ENCODE measurements around the gene NME1. TPM values are rescaled to one million over a fixed set of nuclear protein-coding genes. Genes with fewer than 3 reads are reported as not detected.
A peak's percentile ranks its signal among the peaks of the same experiment; 100 is the strongest.

The NME1 gene
- total and polyA plus RNA-seq, 9 of the 15 experiments (the other 6 are each of a cell fraction or from before 2014, with no cell fraction given) = 449 to 1,588 (median 604) TPM

DNA sequence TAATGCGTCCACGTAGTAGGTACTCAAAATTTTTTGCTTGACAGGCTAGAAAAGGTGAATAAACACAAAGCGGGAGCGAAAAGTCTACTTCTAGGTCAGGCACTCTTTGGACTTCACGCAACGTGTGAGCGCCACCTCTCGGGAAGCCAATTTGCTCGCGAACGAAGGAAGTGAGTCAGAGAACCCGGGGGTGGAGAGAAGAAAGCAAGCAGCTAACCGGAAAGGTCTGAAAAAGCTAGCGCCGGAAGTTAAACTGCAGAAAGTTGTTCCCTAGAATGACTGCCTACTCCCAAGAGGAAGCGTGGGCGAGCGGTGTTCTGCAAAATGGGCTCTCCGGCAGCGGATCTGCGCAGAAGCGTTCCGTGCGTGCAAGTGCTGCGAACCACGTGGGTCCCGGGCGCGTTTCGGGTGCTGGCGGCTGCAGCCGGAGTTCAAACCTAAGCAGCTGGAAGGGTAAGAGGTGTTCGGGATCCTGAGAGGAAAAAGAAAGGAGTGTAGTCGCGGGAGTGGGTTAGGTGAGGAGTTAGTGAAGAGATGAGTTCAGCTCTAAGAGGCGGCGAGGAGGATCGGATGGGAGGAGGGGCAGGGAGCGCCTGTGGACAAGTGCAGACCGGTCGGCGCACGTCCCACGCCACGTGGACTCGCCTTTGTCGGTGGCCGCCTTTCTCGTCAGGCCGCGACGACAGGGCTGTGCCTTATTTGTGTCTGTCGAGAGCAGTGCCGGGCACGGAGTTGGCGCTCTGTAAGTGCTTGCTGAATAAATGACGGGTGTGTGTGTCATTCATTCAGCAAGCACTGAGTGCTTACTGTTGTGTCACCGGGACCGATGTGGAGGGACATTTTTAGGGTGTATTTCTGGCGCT, at the start of gene NME1 (continued):
- no peak for TF ChIP-seq RBM25 (IDR thresholded peaks at IDR 0.05; ENCODE audit: low read depth, low read length, severe bottlenecking)
- peak; percentile 96 for TF ChIP-seq POLR2A (conservative IDR thresholded peaks at IDR 0.05)
- peak; percentile 32; the same call in 1 of the 2 replicates for TF ChIP-seq HDAC8 (tag; IDR thresholded peaks at IDR 0.05)
- no peak for TF ChIP-seq RBM39 (optimal IDR thresholded peaks at IDR 0.05; ENCODE audit: low read depth, low read length)
- peak; percentile 100 for TF ChIP-seq GABPA (tag; conservative IDR thresholded peaks at IDR 0.05; ENCODE audit: low read depth)
- TF ChIP-seq, protein P1, sequence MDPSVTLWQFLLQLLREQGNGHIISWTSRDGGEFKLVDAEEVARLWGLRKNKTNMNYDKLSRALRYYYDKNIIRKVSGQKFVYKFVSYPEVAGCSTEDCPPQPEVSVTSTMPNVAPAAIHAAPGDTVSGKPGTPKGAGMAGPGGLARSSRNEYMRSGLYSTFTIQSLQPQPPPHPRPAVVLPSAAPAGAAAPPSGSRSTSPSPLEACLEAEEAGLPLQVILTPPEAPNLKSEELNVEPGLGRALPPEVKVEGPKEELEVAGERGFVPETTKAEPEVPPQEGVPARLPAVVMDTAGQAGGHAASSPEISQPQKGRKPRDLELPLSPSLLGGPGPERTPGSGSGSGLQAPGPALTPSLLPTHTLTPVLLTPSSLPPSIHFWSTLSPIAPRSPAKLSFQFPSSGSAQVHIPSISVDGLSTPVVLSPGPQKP (CRISPR knock-in tag; IDR thresholded peaks at IDR 0.05) = no peak
- TF ChIP-seq KDM5B (IDR thresholded peaks at IDR 0.05; ENCODE audit: insufficient replicate concordance, low read depth, low read length) = peak; percentile 66
- no peak for TF ChIP-seq SMARCC2 (IDR thresholded peaks at IDR 0.05; ENCODE audit: low read depth)
- no peak for TF ChIP-seq ZNF444 (CRISPR knock-in tag; IDR thresholded peaks at IDR 0.05)
- TF ChIP-seq, protein P2, sequence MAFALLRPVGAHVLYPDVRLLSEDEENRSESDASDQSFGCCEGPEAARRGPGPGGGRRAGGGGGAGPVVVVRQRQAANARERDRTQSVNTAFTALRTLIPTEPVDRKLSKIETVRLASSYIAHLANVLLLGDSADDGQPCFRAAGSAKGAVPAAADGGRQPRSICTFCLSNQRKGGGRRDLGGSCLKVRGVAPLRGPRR (CRISPR knock-in tag; IDR thresholded peaks at IDR 0.05) = no peak
- no peak for TF ChIP-seq DACH1 (IDR thresholded peaks at IDR 0.05; ENCODE audit: partially characterized antibody)
- no peak for TF ChIP-seq PRPF4 (IDR thresholded peaks at IDR 0.05; ENCODE audit: insufficient read depth, low read depth, low read length, poor library complexity, severe bottlenecking)
- no peak for TF ChIP-seq ZBTB8A (IDR thresholded peaks at IDR 0.05; ENCODE audit: partially characterized antibody)
- TF ChIP-seq C11orf30 (IDR thresholded peaks at IDR 0.05; ENCODE audit: low read depth) = peak; percentile 97
- TF ChIP-seq TEAD1 (CRISPR knock-in tag; IDR thresholded peaks at IDR 0.05) = peak in 1 of 2 experiments; percentile 83; a peak in 2 of 4 replicates
- no peak for TF ChIP-seq FUS (optimal IDR thresholded peaks at IDR 0.05; ENCODE audit: low read depth, low read length)
- no peak for TF ChIP-seq ZNF780A (CRISPR knock-in tag; IDR thresholded peaks at IDR 0.05)
- no peak for TF ChIP-seq EWSR1 (IDR thresholded peaks at IDR 0.05; ENCODE audit: borderline replicate concordance, low read depth, partially characterized antibody)
- no peak for TF ChIP-seq ZNF217 (CRISPR knock-in tag; IDR thresholded peaks at IDR 0.05)
- TF ChIP-seq, protein P3, sequence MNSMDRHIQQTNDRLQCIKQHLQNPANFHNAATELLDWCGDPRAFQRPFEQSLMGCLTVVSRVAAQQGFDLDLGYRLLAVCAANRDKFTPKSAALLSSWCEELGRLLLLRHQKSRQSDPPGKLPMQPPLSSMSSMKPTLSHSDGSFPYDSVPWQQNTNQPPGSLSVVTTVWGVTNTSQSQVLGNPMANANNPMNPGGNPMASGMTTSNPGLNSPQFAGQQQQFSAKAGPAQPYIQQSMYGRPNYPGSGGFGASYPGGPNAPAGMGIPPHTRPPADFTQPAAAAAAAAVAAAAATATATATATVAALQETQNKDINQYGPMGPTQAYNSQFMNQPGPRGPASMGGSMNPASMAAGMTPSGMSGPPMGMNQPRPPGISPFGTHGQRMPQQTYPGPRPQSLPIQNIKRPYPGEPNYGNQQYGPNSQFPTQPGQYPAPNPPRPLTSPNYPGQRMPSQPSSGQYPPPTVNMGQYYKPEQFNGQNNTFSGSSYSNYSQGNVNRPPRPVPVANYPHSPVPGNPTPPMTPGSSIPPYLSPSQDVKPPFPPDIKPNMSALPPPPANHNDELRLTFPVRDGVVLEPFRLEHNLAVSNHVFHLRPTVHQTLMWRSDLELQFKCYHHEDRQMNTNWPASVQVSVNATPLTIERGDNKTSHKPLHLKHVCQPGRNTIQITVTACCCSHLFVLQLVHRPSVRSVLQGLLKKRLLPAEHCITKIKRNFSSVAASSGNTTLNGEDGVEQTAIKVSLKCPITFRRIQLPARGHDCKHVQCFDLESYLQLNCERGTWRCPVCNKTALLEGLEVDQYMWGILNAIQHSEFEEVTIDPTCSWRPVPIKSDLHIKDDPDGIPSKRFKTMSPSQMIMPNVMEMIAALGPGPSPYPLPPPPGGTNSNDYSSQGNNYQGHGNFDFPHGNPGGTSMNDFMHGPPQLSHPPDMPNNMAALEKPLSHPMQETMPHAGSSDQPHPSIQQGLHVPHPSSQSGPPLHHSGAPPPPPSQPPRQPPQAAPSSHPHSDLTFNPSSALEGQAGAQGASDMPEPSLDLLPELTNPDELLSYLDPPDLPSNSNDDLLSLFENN (IDR thresholded peaks at IDR 0.05; ENCODE audit: low read depth in 2 of 2, low read length in 2 of 2) = peak in 1 of 2 experiments; percentile 78; a peak in 2 of 4 replicates
- no peak for TF ChIP-seq SAFB2 (IDR thresholded peaks at IDR 0.05; ENCODE audit: borderline replicate concordance, low read depth, low read length, severe bottlenecking)
- no peak; the same call in 1 of the 2 replicates for TF ChIP-seq PHF21A (IDR thresholded peaks at IDR 0.05; ENCODE audit: borderline replicate concordance, low read depth)
- TF ChIP-seq MTA3 (IDR thresholded peaks at IDR 0.05; ENCODE audit: borderline replicate concordance) = peak; percentile 91
- TF ChIP-seq MAFF (IDR thresholded peaks at IDR 0.05; ENCODE audit: low read length) = no peak; the same call in none of the 2 replicates

Data from K562 (cell line).